Activated CD4-positive, alpha-beta T cell treated with anti-CD3 and anti-CD28 coated beads, Interleukin-2, amount 50 U/mL, for 48 hours (primary cell): ENCODE measurements around the gene ZNF804B.

Source experiments
- DNase-seq, 2 experiments: peaks; one replicate each; pipeline ENCODE4 v3.0.0-alpha.2; 2020

The ZNF804B gene

GRCh38 chr7:88759230-88760135 is at the start of gene ZNF804B:
Gene ZNF804B, plus strand, starts transcription at chr7:88759700. Its CDS starts 277 bp downstream, at chr7:88759977.
- DNase-seq, result peak in 1 of 2 experiments; percentile 3

- DNase-seq, result no peak
Observed at GRCh38 chr7:88735920-88736319, 23.6 kb upstream of the ZNF804B start.

DNA sequence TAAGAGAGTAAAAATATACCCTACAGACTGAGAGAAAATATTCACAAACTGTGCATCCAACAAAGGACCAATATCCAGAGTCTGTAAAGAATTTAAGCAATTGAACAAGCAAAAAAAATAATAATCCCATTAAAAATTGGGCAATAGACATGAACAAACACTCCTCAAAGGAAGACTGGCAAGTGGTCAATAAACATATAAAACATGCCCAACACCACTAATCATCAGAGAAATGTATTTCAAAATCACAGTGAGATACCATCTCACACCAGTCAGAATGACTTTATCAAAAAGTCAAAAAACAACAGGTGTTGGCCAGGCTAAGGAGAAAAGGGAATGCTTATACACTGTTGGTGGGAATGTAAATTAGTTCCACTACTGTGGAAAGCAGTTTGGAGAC is 21.9 kb upstream of the ZNF804B start:
- no peak for DNase-seq

DNA sequence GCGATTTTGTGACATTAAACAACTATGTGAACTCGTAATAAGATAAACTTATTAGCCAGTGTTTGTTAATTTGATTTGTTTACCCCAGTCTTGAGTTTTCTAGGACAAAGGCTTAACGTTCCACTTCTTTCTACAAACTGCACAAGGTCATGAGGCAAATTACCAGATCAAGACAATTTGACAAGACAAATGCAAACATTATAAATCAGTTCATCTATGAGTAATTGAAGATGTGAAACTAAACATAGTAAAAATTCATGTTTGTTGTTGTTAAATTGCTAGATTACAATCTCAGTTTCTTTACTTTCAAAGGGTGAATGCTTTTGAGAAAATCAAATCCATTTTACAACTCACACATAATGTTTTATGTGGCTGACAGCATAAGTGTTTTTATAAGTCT is 13.4 kb upstream of the ZNF804B start:
- no peak for DNase-seq

- no peak for DNase-seq
Observed at GRCh38 chr7:88756802-88757201, 2.7 kb upstream of the ZNF804B start.

DNA sequence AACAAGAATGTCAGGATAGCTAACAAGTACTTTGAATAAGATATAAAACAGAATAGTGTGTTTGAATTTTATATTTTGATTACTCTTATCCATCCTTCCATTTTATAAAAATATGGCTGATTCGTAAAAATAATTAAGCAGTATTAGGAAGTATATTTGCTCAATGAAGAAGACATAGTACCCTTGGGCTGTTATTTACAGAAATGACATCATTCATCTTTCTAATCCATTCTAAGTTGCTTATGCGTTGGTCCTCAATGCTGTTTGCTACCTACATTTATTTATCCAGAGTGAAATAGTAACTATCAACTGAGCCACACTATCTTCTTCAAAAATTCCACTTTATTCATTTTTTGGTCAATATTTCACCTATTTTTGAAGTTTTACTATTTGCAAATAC is 2.1 kb upstream of the ZNF804B start:
- no peak for DNase-seq

DNA sequence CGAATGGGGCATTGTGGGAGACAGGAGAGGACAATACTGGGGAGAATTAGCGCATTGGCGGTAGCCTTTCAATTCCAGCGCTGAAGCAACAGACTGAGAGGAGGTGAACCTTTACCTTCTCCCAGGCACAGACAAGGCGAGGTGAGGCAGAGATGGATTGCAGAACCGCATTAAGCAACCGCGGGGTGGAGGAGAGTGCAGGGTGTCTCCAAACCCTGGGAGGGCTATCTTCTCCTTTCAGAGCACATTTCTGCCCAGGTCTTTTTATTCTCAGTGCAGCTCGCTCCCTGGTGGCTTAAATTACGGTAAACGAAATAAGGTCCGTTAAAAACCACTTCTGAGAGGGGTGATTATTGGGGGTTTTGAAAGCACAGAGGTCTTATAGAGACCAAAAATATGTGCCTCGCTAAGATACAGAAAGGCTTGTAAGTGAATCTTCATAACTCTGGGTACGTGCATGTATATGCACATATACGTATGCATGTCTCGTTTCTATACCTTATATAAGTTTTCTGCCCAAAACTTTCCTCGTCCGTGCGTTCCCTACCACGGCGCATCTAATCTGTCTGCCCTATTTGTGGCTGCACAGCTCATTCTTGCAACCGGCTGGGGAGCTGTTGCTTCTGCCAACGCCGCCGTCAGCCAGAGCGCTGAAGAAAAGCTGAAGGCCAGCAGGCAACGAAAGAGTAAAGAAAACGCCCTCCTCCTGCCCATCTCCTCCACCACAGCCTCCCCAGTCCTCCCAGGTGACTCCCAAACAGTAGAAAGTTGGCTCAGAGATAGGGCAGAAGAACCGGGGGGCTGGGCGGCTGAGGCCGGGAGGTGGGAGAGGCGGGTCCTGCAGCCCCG is 895 bp upstream of the ZNF804B start:
- peak in 1 of 2 experiments; percentile 3 for DNase-seq

DNA sequence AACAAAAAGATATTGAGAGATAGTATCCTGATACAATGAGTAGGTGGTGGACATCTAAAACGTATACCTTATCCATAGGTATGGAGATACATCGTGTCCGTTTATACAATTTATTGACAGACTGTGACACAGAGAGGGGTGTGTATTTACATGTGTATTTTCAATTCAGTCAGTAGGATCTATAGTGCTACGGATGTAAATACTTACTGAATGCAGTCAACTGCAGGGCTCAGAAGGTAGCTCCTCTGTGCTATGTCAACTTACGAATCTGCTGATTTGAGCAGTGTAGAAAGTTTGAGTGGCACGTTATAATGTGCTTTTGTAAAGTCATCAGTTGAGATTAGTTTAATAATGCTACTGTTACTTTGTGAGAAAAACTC is 626 bp downstream of the ZNF804B start:
- no peak for DNase-seq

- DNase-seq, result no peak
Observed at GRCh38 chr7:88761779-88762178, 2.3 kb downstream of the ZNF804B start.

- no peak for DNase-seq
Observed at GRCh38 chr7:88771417-88771816, 11.9 kb downstream of the ZNF804B start.

DNA sequence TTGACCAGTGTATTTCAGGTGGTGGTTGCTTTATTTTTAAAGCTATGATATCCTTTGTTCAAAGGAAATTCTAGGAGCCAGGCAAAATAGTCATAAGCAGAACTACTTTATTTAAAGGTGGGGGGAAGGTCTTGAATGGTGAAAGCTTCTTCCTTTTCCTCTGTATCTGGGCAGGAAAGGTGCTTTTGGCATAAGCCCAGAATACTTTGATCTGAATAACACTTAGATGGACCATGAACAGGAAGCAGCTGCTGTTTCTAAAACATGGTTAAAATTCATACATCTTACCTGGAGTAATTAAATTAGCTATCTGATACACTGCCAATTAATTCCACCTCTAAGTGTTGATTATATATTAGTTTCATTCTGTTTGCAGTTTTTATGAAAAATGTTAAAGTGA is 13.3 kb downstream of the ZNF804B start:
- DNase-seq, result no peak

DNA sequence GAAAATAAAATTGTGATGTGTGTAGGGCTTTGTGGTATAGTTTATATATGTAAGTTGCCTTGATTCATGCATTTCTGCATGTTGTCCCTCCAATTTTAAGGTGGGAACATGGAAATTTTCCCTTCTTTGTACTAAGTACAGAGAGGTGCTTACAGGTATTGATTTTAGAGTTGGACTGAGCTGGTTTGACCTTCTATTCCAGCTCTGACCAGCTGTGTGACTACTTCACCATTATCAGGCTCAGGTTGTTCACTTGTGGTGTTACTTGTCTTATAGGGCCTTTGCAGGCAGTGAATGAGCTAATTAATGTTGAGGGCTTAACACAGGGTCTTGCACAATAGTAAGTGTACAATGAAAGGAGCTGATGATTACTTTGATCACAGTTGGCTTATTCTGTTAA is 16.3 kb downstream of the ZNF804B start:
- no peak for DNase-seq

- no peak for DNase-seq
Observed at GRCh38 chr7:88787777-88788176, 28.3 kb downstream of the ZNF804B start.

DNA sequence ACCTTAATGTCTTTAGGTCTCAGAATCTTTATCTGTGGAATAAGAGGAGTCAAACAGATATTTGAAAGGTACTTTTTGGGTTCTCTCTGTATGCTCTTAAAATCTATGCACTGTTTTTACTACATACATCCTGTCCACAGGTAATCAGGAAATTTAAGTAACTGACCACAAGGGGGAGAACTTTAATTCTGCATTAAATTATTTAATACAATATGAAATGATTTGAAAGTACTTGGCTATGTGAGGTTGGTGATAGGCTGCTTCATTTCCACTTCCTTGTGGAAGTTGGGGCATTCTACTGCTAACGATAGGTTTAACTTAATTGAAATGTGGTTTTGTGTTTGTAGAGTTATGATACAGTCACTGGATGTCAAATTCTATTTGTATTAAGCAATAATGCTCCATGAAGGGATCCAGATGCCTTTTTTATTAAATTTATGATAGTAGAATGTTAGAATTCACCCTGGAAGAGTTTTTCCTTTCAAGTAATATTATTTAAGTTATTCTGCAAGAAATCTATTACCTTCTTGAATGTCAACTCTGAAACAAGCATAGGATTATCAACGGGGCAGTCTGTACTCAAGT is 30.1 kb downstream of the ZNF804B start:
- DNase-seq, result no peak

DNA sequence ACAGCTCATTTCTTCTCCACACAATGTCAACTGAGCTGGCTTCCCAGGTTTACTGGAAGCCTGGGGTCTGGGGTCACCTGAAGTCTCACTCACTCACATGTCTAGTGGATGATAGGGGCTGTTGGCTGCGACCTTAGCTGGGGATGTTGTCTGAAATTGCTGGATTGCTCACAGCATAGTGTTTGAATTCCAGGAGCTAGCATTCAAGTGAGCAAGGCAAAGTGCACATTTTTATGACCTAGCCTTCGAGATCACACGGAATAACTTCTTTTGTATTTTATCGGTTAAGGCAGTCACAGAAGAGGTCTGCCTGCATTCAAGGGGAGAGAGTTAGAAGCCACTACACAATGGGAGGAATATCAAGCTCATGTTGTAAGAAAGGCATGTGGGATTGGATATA is 32.4 kb downstream of the ZNF804B start:
- no peak for DNase-seq

GRCh38 chr7:88792361-88792760 is 32.9 kb downstream of the ZNF804B start:
- no peak for DNase-seq

GRCh38 chr7:88795553-88795952 is 36.1 kb downstream of the ZNF804B start, which contains the start of gene TEX47:
Gene TEX47, minus strand, starts transcription at chr7:88795737. Its CDS starts 795 bp downstream, at chr7:88794942.
- no peak for DNase-seq

DNA sequence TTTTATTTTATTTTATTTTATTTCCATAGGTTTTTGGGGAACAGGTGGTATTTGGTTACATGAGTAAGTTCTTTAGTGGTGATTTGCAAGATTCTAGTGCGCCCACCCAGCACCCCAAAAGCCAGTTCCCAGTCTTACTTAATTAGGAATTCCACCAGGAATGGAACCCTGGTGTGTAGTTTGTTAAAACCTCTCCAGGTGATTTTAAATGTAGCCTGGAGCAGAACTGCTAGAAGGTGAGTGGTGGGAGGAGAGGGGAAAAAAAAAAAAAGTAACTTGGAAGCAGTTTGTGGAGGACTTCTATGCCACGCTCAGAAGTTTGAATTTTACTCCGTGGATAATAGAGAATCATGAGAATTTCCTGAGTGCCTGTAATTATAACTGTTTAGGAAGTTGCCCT is 41.5 kb downstream of the ZNF804B start:
- no peak for DNase-seq

DNA sequence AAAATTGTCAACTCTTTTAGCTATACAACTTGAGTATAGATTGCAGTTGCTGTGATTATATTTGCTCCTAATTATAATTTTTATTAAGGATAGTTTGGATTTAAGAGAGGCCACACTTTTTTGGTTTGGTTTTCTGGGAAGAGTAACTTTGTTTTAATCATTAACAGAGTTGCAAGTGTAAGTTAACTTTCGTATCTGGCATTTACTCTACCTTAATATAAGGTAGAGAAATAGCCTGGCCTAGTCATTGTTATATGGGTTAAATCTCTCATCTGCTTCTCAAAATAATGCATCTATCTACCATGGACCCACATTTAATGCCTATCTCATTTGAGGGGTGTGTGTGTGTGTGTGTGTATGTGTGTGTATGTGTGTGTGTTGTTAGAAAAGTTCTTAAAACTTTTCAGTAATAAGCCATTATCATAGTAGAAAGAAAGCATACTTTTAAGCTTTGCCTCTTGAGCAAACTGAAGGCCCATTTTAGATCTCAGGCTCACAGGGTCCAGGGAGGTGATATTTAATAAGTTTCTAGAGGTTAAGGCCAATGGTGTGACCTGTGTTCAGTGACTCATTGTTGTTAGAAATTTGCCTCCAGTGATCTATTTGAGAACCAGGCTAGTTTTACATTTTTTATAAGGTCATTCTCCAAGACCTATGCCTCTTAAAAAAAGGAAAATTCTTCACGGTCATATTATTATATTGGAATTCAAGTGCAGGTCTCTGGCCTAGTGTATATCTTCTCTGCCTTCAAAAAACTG is 47.0 kb downstream of the ZNF804B start:
- no peak for DNase-seq

- no peak for DNase-seq
Observed at GRCh38 chr7:88818552-88818951, 59.1 kb downstream of the ZNF804B start.

DNA sequence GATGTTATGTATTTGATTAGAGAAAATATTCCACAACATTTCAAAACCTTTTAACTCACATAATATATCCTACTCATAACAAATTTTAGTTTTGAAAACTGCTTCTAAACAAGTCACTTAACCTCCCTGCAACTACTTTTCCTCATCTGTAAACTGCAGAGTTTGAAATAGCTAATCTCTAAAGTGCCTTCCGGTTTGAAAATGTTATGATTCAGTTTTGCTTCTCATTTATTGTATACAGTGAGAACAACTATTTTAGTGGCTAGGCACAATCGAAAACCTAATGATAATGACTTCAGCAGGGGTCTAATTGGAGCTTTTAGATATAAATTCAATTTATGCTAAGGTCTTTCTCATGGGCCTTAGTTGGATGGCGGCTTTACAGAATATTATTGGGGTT is 66.7 kb downstream of the ZNF804B start:
- no peak for DNase-seq

- DNase-seq, result no peak
Observed at GRCh38 chr7:88835147-88835728, 75.7 kb downstream of the ZNF804B start.
